ENCODE data around the gene CDKL5.

- TF ChIP-seq CTCF (conservative IDR thresholded peaks at IDR 0.05) (no peak), EZH2 (IDR thresholded peaks at IDR 0.05; ENCODE audit: low read depth) (no peak)
Measured at GRCh38 chrX:18537524-18537923, 112.1 kb downstream of the CDKL5 start.

All from PC-9 (cell line).